HG02943 (cell line): Measurements from ENCODE around the gene POU4F2.

Experiments
- ATAC-seq: cut with Tn5 transposase; IDR thresholded peaks from one replicate; pipeline ENCODE4 v1.9.1; 2021; ENCODE audit warnings: mild to moderate bottlenecking, low read depth, moderate library complexity; ENCODE audit not compliant: unreplicated experiment

The POU4F2 gene

GRCh38 chr4:146638786-146639505 lies at the start of gene POU4F2:
TSS of gene POU4F2 (plus strand) at chr4:146638893. CDS start at chr4:146639141, 248 bp downstream.
- ATAC-seq = no peak

GRCh38 chr4:146590801-146591200 lies 47.9 kb upstream of the POU4F2 start:
- ATAC-seq = no peak

- no peak for ATAC-seq
Observed at GRCh38 chr4:146592019-146592418, 46.7 kb upstream of the POU4F2 start.

GRCh38 chr4:146632770-146633470 lies 5.8 kb upstream of the POU4F2 start:
- ATAC-seq = no peak

GRCh38 chr4:146633471-146633800 lies 5.3 kb upstream of the POU4F2 start:
- ATAC-seq = no peak

- ATAC-seq = no peak
Observed at GRCh38 chr4:146634825-146635224, 3.9 kb upstream of the POU4F2 start.

- ATAC-seq = no peak
Observed at GRCh38 chr4:146637621-146638332, 916 bp upstream of the POU4F2 start.

GRCh38 chr4:146638333-146638785 lies 334 bp upstream of the POU4F2 start:
- no peak for ATAC-seq

GRCh38 chr4:146639506-146639932 lies 826 bp downstream of the POU4F2 start:
- no peak for ATAC-seq

GRCh38 chr4:146640021-146640464 lies 1.4 kb downstream of the POU4F2 start:
- no peak for ATAC-seq

GRCh38 chr4:146640465-146641061 lies 1.9 kb downstream of the POU4F2 start:
- no peak for ATAC-seq

GRCh38 chr4:146641762-146642161 lies 3.1 kb downstream of the POU4F2 start:
- no peak for ATAC-seq

- ATAC-seq = no peak
Observed at GRCh38 chr4:146643812-146644401, 5.2 kb downstream of the POU4F2 start.

- no peak for ATAC-seq
Observed at GRCh38 chr4:146645921-146646320, 7.2 kb downstream of the POU4F2 start.

GRCh38 chr4:146646593-146647325 lies 8.1 kb downstream of the POU4F2 start:
- ATAC-seq = no peak

- no peak for ATAC-seq
Observed at GRCh38 chr4:146647615-146648460, 9.1 kb downstream of the POU4F2 start.

GRCh38 chr4:146648461-146648783 lies 9.7 kb downstream of the POU4F2 start:
- no peak for ATAC-seq

- no peak for ATAC-seq
Observed at GRCh38 chr4:146649232-146649631, 10.5 kb downstream of the POU4F2 start.

- no peak for ATAC-seq
Observed at GRCh38 chr4:146650034-146650433, 11.3 kb downstream of the POU4F2 start.
